Kidney glomerular epithelial cell (primary cell): ENCODE data around the gene JPH2.

Experiments
- DNase-seq: peaks from one replicate; lab custom pipeline; 2025; lab: John Stamatoyannopoulos, UW

JPH2 gene

GRCh38 chr20:44102582-44102981, 84.4 kb downstream of the JPH2 start:
- no peak for DNase-seq

- DNase-seq: no peak
These were observed 87.2 kb downstream of the JPH2 start for GRCh38 chr20:44099832-44100231.

GRCh38 chr20:44098657-44099056, 88.3 kb downstream of the JPH2 start:
- DNase-seq: no peak

- no peak for DNase-seq
These were observed 88.7 kb downstream of the JPH2 start for GRCh38 chr20:44098256-44098630.

- DNase-seq: no peak
These were observed 89.3 kb downstream of the JPH2 start for GRCh38 chr20:44097521-44098255.

- DNase-seq: no peak
These were observed 91.2 kb downstream of the JPH2 start for GRCh38 chr20:44095831-44096230.

GRCh38 chr20:44093249-44093582, 93.8 kb downstream of the JPH2 start:
- no peak for DNase-seq

- peak; percentile 8 for DNase-seq
These were observed 94.3 kb downstream of the JPH2 start for GRCh38 chr20:44092551-44093248.

GRCh38 chr20:44091026-44091425, 96.0 kb downstream of the JPH2 start:
- no peak for DNase-seq

- no peak for DNase-seq
These were observed 96.9 kb downstream of the JPH2 start for GRCh38 chr20:44089987-44090674.

GRCh38 chr20:44087857-44088120, 99.2 kb downstream of the JPH2 start:
- no peak for DNase-seq

- DNase-seq: no peak
These were observed 99.7 kb downstream of the JPH2 start for GRCh38 chr20:44087051-44087856.

- no peak for DNase-seq
These were observed 101.2 kb downstream of the JPH2 start for GRCh38 chr20:44085616-44086434.

GRCh38 chr20:44084891-44085290, 102.1 kb downstream of the JPH2 start:
- DNase-seq: no peak

GRCh38 chr20:44084439-44084838, 102.5 kb downstream of the JPH2 start:
- DNase-seq: no peak

GRCh38 chr20:44083220-44083933, 103.6 kb downstream of the JPH2 start:
- peak; percentile 62 for DNase-seq

GRCh38 chr20:44081888-44082287, 105.1 kb downstream of the JPH2 start:
- DNase-seq: no peak

- no peak for DNase-seq
These were observed 105.5 kb downstream of the JPH2 start for GRCh38 chr20:44081476-44081875.

- peak; percentile 63 for DNase-seq
These were observed 106.2 kb downstream of the JPH2 start for GRCh38 chr20:44080646-44081267.

GRCh38 chr20:44080064-44080463, 106.9 kb downstream of the JPH2 start:
- no peak for DNase-seq

- DNase-seq: no peak
These were observed 107.7 kb downstream of the JPH2 start for GRCh38 chr20:44079291-44079690.
